Stomach (tissue), 9 donors: ENCODE results near the gene DCAF6. TPM values are rescaled to one million over a fixed set of nuclear protein-coding genes. Genes with fewer than 3 reads are reported as not detected.

Source experiments
- DNase-seq, 2 donors: peaks; one replicate each; pipeline versions ENCODE4 v3.0.0 to v3.0.0-alpha.2; 2013 to 2019
- H3K27ac ChIP-seq, 5 donors: fragments of 200-600 bp in 4 of 5; sonication (generic) in 4 of 5; one replicate each; pipeline ENCODE4 v1.5.1; 2013 to 2019; ENCODE audit warnings: mild to moderate bottlenecking in 1 of 5, moderate library complexity in 1 of 5
- H3K27me3 ChIP-seq, 3 donors: fragments of 200-600 bp; sonication (generic); one replicate each; pipeline ENCODE4 v1.5.1; 2017 to 2019; ENCODE audit warnings: mixed run types in 1 of 3
- H3K36me3 ChIP-seq, 4 donors: fragments of 200-600 bp; sonication (generic); 1 replicate in 3 of 4; 2 replicates in 1 of 4; pipeline ENCODE4 v1.5.1; 2016 to 2019
- H3K4me1 ChIP-seq, 4 donors: fragments of 200-600 bp; sonication (generic); one replicate each; pipeline ENCODE4 v1.5.1; 2016 to 2019
- H3K4me3 ChIP-seq, 4 donors: fragments of 200-600 bp; sonication (generic) in 3 of 4; one replicate each; pipeline ENCODE4 v1.5.1; 2016 to 2019; ENCODE audit warnings: mild to moderate bottlenecking in 1 of 4
- H3K9me3 ChIP-seq, 4 donors: fragments of 200-600 bp; sonication (generic); one replicate each; pipeline ENCODE4 v1.5.1; 2016 to 2019
- CTCF ChIP-seq, 7 experiments: fragments of 450-650 bp in 4 of 7; fragments of 200-600 bp in 3 of 7; sonication (generic) in 3 of 7; IDR thresholded peaks; one replicate each; pipeline ENCODE4 v1.5.1; 2016 to 2019; ENCODE audit warnings: antibody characterized with exemption in 7 of 7, control low read depth in 2 of 7, mild to moderate bottlenecking in 1 of 7
- EP300 ChIP-seq: sonication (generic); formaldehyde crosslinking; IDR thresholded peaks from one replicate; pipeline ENCODE4 v1.6.1; 2017; ENCODE audit warnings: antibody characterized with exemption
- POLR2A ChIP-seq, 4 donors: fragments of 450-650 bp; IDR thresholded peaks; one replicate each; pipeline ENCODE4 v1.6.1; 2016; ENCODE audit warnings: antibody characterized with exemption in 4 of 4, control low read depth in 2 of 4, mild to moderate bottlenecking in 1 of 4, moderate library complexity in 1 of 4
- POLR2AphosphoS5 ChIP-seq, 3 donors: sonication (generic); formaldehyde crosslinking; IDR thresholded peaks; one replicate each; pipeline ENCODE4 v1.6.1; 2016; ENCODE audit warnings: antibody characterized with exemption in 3 of 3
- WGBS, 5 donors: extraction: QIAGEN DNeasy Blood & Tissue Kit in 3 of 5; methylation state at CpG; one replicate each; pipeline versions ENCODE4 v1.1.5 to v1.1.7; 2013 to 2018; 5-methylcytosine and 5-hydroxymethylcytosine counted together
- intact Hi-C: fragments of 100-400 bp; cut with DNase I; formaldehyde crosslinking; loops from one replicate; pipeline ENCODE4 v1.15.1; 2023; ENCODE audit warnings: low total_unique reads
- polyA plus RNA-seq, 3 donors: library from polyadenylated mRNA; stranded (reverse); fragments of 200-250 nt; gene quantifications; one replicate each; pipeline ENCODE4 v1.2.3, GENCODE V29; 2013
- total RNA-seq, 5 donors: library from RNA; depleted of rRNA; stranded (reverse); fragments of >200 nt; gene quantifications; one replicate each; pipeline versions ENCODE4 v1.1.0 to v1.2.3, GENCODE V29; 2014 to 2016
- donor health status: healthy with polysubstance abuse.
- donor health status: Bipolar disorder and iron deficiency.
- donor health status: healthy.

DCAF6 gene
- total and polyA plus RNA-seq, 8 donors = 39.3 to 124 (median 71.9) TPM

DNA sequence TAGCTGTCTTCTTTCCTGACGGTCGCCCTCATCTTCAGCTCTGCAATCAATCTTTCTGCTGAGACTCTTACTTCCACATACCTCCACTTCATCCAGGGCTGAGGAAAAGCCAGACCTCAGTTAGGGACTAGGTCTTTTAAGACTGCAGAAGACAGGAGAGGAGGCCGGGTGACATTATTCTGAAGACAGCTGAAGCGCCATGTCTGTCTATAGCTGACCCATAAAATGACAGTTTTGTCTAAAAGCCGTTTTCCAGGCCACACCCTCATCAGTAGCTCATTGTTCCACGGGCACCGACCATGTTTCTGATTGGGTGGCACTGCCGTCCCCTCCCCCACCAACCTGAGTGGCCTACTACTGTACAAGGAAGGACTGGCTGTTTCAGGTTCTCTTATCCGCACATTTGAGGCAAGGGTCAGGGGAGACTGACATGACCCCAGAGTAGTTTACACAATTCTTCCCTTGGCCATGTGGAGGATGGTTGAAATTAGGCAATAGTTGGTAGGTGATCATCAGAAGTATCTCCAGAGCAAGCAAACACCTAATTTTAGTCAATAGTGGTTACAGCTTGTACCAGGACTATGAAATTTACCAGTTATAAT, 22.5 kb upstream of the DCAF6 start, which contains the start of gene ADCY10:
Gene ADCY10 (minus strand): TSS at position 240 of the 602 bp plus-strand sequence. CDS start 8,994 bp downstream, outside the sequence.
- no peak for TF ChIP-seq CTCF (IDR thresholded peaks at IDR 0.05)
- no peak for TF ChIP-seq POLR2AphosphoS5 (IDR thresholded peaks at IDR 0.05)
- TF ChIP-seq POLR2A (IDR thresholded peaks at IDR 0.05) = no peak
- no peak for TF ChIP-seq EP300
- 69 to 84% (median 74%) methylated on average over 9 of the region's 9 CpGs for WGBS, 5 donors
- Histone ChIP-seq H3K4me1 (peaks cover 14 to 74% (median 49%) of the 10 kb centered on the region in 4 donors), H3K27ac (peak within 1 kb of the TSS; percentile 64 to 84 (median 68)), H3K9me3 (peaks cover 0 to 8% (median 3%) of the 10 kb centered on the region in 4 donors), H3K4me3 (no peak within 1 kb of the TSS), H3K36me3 (peaks cover 0 to 44% (median 39%) of the 10 kb centered on the region in 4 donors), H3K27me3 (no peaks in the 10 kb centered on the region)
- peak in 1 of 2 donors; percentile 37 for DNase-seq
- intact Hi-C loops = no loop called here

DNA sequence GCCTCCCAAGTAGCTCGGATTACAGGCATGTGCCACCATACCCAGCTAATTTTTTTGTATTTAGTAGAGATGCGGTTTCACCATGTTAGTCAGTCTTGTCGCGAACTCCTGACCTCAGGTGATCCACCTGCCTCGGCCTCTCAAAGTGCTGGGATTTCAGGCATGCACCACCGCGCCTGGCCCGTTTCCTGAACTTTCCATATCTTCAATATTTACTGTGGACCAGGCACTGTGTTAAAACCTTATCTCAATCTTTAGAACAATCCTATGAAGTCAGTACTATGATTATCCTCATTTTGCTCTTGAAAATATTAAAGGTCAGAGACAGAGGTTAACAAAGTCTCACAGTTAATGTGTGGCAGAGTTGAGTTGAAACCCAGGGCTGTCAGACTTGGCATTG, 20.9 kb upstream of the DCAF6 start:
- TF ChIP-seq EP300 (no peak), POLR2A (IDR thresholded peaks at IDR 0.05) (no peak), POLR2AphosphoS5 (IDR thresholded peaks at IDR 0.05) (peak in 1 of 3 donors; percentile 69), CTCF (IDR thresholded peaks at IDR 0.05) (no peak)
- peak in 1 of 2 donors; percentile 78 for DNase-seq
- Histone ChIP-seq H3K36me3 (peaks cover 0 to 44% (median 41%) of the 10 kb centered on the region in 4 donors), H3K4me3 (no peak overlapping the region), H3K4me1 (peaks cover 14 to 83% (median 53%) of the 10 kb centered on the region in 4 donors), H3K27me3 (no peaks in the 10 kb centered on the region), H3K9me3 (no peaks in the 10 kb centered on the region), H3K27ac (peak overlapping the region; percentile 44 to 84 (median 56))
- WGBS, 5 donors = 38 to 79% (median 55%) methylated on average over 8 of the region's 8 CpGs
- intact Hi-C loops = no loop called here

- DNase-seq = peak in 1 of 2 donors; percentile 50
- Histone ChIP-seq H3K36me3 (peaks cover 0 to 44% (median 41%) of the 10 kb centered on the region in 4 donors), H3K4me1 (peaks cover 13 to 75% (median 49%) of the 10 kb centered on the region in 4 donors), H3K27me3 (no peaks in the 10 kb centered on the region), H3K9me3 (no peaks in the 10 kb centered on the region), H3K27ac (peak overlapping the region in 4 of 5 donors; percentile 49 to 84 (median 67)), H3K4me3 (no peak overlapping the region)
- WGBS, 5 donors = 69 to 88% (median 74%) methylated on average over 6 of the region's 6 CpGs
- TF ChIP-seq EP300 = no peak
- TF ChIP-seq CTCF (IDR thresholded peaks at IDR 0.05) = no peak
- TF ChIP-seq POLR2A (IDR thresholded peaks at IDR 0.05) = no peak
- TF ChIP-seq POLR2AphosphoS5 (IDR thresholded peaks at IDR 0.05) = no peak
- intact Hi-C loops = no loop called here
Observed at GRCh38 chr1:167916766-167917511, 19.5 kb upstream of the DCAF6 start.

DNA sequence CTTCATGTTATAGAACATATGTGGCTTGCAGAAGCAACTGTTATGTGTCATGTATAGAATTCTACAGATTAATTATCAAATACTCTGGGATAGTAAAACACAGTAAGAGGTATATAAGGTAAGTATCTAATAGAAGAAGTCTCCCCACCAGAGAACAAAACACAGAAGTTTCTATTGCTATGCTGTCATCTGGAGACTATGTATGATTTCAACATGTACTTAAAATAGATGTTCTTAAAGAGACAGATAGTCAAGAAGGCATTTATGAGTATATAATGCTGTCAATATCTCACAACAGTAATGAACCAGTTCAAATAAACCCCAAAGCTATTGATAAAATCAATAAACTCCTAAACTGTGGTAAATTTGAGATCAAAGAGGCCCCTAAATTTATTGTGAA, 14.5 kb upstream of the DCAF6 start:
- no peak overlapping the region for H3K4me3 ChIP-seq
- H3K9me3 ChIP-seq = no peaks in the 10 kb centered on the region
- peaks cover 0 to 36% (median 18%) of the 10 kb centered on the region in 4 donors for H3K36me3 ChIP-seq
- H3K4me1 ChIP-seq = peaks cover 0 to 69% (median 40%) of the 10 kb centered on the region in 4 donors
- intact Hi-C loops = no loop called here
- DNase-seq = no peak
- no peak for TF ChIP-seq POLR2AphosphoS5 (IDR thresholded peaks at IDR 0.05)
- no peak for TF ChIP-seq POLR2A (IDR thresholded peaks at IDR 0.05)
- TF ChIP-seq CTCF (IDR thresholded peaks at IDR 0.05) = no peak
- TF ChIP-seq EP300 = no peak
- no peaks in the 10 kb centered on the region for H3K27me3 ChIP-seq
- peak overlapping the region in 1 of 5 donors; percentile 4 for H3K27ac ChIP-seq
